Heart left ventricle (tissue), 13 donors: ENCODE measurements around the gene USP40.

Source experiments
- POLR2A ChIP-seq, 2 donors: fragments of 450-650 bp; IDR thresholded peaks; one replicate each; pipeline ENCODE4 v1.6.1; 2017; ENCODE audit warnings: antibody characterized with exemption in 2 of 2, mild to moderate bottlenecking in 2 of 2, moderate library complexity in 2 of 2
- TF ChIP-seq, protein P1 (sequence below), 12 donors: fragments of 200-600 bp; sonication (generic) in 4 of 12; IDR thresholded peaks; one replicate each; pipeline versions ENCODE4 v1.5.0 to v1.8.0; 2018 to 2022; ENCODE audit warnings: antibody characterized with exemption in 12 of 12, mild to moderate bottlenecking in 5 of 12
- donor health status: ischemic (EF 13 %, LVEDD 7.1; RV severe dilation, severe dysfunction).
- donor health status: DM: no; HTN: yes; CAD: no.
- donor health status: DM: no; HTN: no; CAD: no.
- donor health status: ischemic (EF 25% LVEDD 6.9; RV normal size, moderate dysfunction).
- donor health status: ischemic (EF 25% LVEDD 5.7; RV mildly dilated, moderate dysfunction).
- donor health status: ischemic (EF 35%, LVEDD 5.7; RV mildly dilated, moderate dysfunction).
- donor health status: nonischemic (EF 11% LVEDD 7.7; RV severe dilation, severe dysfunction).
- donor health status: DM: yes; HTN: yes; CAD: no.
- donor health status: PGD.
- donor health status: ischemic (EF 29% LVEDD 5.4; RV normal size, mild dysfunction).
- donor health status: nonischemic (EF 23%, LVEDD 6.1; RV moderate dilation, normal function).

DNA sequence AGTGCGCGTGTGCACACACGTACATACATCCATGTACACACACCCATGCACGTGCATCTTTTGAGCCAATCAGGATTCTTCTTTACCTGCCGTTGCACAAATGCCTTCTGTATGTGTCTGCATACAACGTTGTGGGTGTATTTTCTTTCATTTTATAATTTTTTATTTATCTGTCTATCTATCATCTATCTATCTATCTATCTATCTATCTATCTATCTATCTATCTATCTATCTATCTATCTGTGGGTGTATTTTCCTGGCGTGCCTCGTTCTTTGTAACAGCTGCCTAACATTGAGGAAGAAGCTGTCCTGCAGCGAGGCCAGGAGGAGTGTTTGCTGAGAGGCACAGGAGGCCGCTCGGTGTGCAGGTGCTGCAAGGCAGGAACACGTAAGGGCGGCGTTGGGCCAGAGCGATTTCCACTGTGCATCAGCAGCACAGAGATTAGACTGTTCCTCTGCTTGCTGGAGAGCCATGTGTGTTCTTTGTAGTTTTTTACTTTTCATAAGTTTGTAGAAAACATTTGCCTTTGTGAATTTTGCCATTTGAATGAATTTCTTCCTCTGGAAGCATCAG, 127.9 kb downstream of the USP40 start:
- TF ChIP-seq, protein P1, sequence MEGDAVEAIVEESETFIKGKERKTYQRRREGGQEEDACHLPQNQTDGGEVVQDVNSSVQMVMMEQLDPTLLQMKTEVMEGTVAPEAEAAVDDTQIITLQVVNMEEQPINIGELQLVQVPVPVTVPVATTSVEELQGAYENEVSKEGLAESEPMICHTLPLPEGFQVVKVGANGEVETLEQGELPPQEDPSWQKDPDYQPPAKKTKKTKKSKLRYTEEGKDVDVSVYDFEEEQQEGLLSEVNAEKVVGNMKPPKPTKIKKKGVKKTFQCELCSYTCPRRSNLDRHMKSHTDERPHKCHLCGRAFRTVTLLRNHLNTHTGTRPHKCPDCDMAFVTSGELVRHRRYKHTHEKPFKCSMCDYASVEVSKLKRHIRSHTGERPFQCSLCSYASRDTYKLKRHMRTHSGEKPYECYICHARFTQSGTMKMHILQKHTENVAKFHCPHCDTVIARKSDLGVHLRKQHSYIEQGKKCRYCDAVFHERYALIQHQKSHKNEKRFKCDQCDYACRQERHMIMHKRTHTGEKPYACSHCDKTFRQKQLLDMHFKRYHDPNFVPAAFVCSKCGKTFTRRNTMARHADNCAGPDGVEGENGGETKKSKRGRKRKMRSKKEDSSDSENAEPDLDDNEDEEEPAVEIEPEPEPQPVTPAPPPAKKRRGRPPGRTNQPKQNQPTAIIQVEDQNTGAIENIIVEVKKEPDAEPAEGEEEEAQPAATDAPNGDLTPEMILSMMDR (IDR thresholded peaks at IDR 0.05), result no peak
- TF ChIP-seq POLR2A (IDR thresholded peaks at IDR 0.05), result no peak
